Muscle of back (tissue), 11 donors: Measurements from ENCODE around the gene PRKG1. TPM values are rescaled to one million over a fixed set of nuclear protein-coding genes. Genes with fewer than 3 reads are reported as not detected.
"Not testable (repeated sequence)": the region's sequence is repeated elsewhere in the genome, so short reads cannot be mapped to it uniquely, and the experiment has no call there.

Experiments used
- DNase-seq, 3 donors: peaks; one replicate each; pipeline versions ENCODE4 v3.0.0 to v3.0.0-alpha.2; 2013
- polyA plus RNA-seq, 10 donors: library from polyadenylated mRNA; unstranded; fragments of 120-200 nt; gene quantifications; one replicate each; pipeline ENCODE4 v1.2.1, GENCODE V29; 2013; ENCODE audit not compliant: insufficient read length in 10 of 10

Gene PRKG1
- polyA plus RNA-seq, 10 donors: 32.4 to 71.5 (median 45.2) TPM

GRCh38 chr10:51321300-51321699 lies 247.0 kb downstream of the PRKG1 start:
- DNase-seq: no peak

DNA sequence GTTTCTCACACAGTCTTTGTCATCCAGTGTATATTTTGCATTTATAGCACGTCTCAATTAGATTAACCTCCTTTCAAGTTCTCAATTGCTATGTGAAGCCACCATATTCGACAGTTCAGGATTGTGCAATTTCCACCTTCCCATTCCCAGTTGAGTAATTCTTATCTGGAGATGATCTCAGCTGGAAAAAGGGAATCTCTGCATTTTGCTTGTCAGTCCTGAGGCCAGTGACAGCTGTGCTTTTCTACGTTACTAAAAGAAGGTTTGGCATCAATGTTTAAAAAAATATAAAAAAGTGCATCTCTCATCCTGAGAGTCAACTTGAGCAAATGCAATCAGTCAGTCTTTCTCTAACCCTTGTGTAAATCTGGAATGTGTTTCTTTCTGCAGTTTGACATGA lies 247.7 kb downstream of the PRKG1 start:
- peak; percentile 27 to 73 (median 45) for DNase-seq

DNA sequence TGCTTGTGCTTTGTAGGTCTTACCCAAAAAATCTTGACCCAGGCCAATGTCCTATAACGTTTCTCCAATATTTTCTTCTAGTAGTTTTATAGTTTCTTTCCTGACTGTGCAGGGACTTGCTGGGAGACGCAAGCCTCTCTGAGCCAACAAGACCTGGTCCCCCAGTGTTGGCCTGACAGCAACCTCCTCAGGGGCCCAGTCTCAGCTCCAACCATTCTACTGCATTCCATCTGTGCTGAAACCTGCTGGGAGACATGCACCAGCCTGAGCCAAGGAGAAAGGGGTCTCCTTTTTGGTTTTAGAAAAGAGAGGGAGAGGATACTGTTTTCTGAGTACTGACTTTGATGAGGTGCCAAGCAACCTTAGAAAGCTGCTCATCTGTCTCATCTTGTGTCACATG lies 251.4 kb downstream of the PRKG1 start:
- no peak for DNase-seq

GRCh38 chr10:51326174-51326573 lies 251.9 kb downstream of the PRKG1 start:
- DNase-seq: no peak

DNA sequence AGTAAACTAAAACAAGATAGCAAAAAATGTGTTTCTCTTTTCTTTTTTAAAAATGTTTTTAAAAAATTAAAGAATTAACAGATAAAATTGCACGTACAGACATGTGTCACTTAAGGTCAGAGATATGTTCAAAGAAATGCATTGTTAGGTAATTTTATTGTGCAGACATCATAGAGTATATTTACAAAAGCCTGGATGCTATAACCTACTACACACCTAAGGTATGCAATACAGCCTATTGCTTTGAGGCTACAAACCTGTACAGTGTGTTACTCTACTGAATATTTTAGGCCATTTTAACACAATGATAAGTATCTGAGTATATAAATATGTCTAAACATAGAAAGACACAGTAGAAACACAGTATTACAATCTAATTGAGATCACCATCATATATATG lies 253.1 kb downstream of the PRKG1 start:
- DNase-seq: no peak

- no peak for DNase-seq
Measured at GRCh38 chr10:51340366-51340765, 266.1 kb downstream of the PRKG1 start.

DNA sequence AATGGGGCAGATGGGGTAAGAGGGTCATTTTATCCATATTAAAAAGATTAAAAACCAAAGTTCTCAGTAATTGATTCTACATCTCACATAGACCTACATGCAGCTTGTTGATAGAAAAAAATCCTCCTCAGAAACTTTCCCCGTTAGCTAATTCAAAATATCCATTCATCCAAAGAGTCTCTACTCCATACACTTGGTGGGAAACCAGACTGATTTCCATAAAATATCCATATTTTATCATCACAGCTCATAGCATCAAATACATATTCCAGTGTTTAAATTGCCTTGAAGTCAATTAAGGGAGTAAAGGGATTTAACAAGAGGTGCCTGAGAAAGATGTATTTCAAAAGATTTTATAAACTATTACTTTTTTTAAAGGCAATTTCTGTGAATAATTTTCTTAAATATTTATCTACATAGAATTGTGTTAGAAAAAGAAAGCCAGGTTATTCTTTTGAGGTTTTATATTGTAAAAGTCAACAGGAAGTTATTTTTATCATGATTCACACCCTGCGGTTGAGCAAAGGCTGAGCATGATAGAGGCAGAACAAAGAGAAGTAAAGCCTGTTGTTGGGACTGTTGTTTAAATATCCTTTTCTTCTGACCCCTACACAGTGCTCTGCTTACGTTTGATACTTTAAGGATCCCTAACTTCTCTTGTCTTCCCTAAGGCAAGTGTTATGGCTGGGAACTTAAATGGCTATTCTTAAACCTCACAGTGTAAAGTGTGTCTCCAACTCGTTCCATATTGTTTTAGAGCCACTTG lies 266.7 kb downstream of the PRKG1 start:
- DNase-seq: no peak

GRCh38 chr10:51341745-51342144 lies 267.5 kb downstream of the PRKG1 start:
- not testable (repeated sequence) for DNase-seq

GRCh38 chr10:51342381-51342780 lies 268.1 kb downstream of the PRKG1 start:
- DNase-seq: no peak

DNA sequence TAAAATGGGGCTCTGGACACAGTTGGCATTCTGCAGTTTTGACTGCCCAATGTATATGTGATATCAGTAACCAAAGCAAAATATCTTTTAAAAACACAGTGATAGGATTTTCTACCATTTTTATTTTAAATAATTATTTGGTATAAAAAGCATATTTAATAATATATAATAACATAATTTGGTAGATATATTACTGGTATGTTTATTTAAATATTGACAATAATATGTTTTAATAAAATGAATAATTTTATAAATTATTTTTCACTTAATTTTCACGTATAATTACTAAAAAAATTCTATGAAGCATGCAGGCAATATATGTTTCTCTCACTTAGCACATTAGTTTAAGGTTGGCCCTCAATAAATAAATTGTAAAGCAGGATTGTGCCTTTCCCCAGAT lies 269.1 kb downstream of the PRKG1 start:
- DNase-seq: no peak

DNA sequence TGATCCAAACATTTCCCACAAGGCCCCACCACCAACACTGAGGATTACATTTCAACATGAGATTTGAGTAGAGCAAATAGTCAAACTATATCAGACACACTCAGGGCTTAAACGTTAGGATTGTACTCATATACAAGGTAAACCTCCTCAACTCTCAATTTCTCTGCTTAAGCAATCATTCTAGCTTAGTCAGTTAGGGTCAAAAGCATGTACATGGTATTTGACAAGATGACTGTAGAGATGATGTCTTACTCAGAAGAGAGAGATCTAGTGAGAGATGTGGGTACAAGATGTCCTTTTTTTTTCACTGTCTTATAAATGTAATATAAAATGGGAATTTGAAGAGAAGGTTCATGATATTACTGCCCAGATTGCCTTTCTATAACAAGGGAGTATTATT lies 270.1 kb downstream of the PRKG1 start:
- DNase-seq: no peak

- DNase-seq: no peak
Measured at GRCh38 chr10:51348622-51349021, 274.3 kb downstream of the PRKG1 start.

DNA sequence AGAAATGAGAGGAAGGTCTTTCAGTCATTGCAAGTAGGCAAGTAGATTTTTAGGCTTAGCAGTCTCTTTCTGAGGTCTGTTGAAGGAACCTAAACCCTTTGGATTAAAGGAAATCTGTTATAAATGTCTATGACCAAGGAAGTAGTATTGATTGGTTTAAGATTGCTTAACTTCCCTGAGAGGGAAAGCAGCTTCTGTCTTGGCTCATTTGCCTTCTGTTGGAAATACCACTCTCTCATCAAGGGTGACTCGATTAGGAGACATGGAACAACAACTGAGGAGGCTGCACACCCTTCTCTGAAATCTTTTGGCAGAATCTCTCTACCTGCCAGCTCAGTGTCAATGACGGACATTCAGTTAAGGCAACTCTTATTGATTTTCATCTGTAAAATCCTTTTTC lies 282.9 kb downstream of the PRKG1 start:
- no peak for DNase-seq

DNA sequence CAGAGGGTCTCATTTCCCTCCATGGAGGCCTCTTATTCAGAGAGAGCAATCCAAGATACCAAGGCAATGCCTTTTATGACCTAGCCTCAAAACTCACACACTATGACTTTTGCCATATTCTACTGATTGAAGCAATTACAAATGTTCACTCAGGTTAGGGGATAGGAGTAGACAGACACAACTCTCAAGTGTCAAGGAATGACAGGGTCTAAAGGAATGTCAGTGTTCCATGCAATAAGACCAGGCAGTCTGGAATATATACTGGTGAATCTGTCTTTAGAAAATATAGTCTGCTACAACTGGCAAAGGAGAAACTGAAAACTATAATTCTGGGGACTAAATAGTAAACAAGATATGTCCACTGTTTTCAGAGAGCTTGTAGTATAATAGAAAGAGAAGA lies 283.9 kb downstream of the PRKG1 start:
- DNase-seq: no peak

DNA sequence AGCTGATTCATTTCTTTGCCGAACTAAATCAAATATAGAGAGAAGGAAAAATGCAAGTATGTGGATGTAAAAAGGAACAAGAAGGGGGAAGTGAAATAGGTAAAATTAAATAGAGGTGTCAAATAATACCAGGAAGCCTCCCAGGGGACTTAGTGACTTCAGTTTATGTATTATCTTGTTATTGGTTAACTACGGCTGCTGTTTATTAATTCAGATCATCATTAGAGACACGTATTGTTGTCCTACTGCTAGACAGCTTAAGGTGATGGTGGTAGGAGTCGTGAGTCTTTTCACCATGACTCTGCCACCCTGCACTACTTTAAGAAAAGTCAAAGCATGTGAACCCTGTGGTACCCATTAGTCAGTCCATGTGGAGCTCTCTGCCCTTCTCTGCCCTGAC lies 289.1 kb downstream of the PRKG1 start:
- DNase-seq: no peak

- DNase-seq: no peak
Measured at GRCh38 chr10:51364674-51365073, 290.4 kb downstream of the PRKG1 start.

GRCh38 chr10:51366044-51366443 lies 291.8 kb downstream of the PRKG1 start:
- DNase-seq: peak in 2 of 3 donors; percentile 19 to 27

GRCh38 chr10:51367127-51367526 lies 292.8 kb downstream of the PRKG1 start:
- peak in 2 of 3 donors; percentile 10 to 21 for DNase-seq

DNA sequence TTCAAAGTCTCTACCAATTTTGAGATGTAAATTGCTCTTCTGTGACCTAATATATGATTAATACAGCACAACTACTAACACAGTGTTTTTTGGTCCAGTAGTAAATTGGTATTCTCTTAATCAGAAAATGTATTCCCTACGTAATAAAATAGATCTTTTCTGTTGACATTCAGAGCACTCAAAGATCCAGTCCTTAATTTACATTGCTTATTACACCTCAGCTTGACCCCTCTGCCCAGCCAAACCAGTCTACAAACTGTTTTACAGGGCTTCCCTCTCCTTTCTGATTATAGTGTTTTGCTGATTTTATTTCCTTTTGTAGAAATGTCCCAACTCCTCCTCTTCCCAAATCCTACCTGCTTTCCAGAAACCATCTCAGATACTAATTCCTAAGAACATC lies 293.4 kb downstream of the PRKG1 start:
- no peak for DNase-seq

GRCh38 chr10:51368943-51369342 lies 294.7 kb downstream of the PRKG1 start:
- DNase-seq: no peak

GRCh38 chr10:51369903-51370302 lies 295.6 kb downstream of the PRKG1 start:
- DNase-seq: no peak

- DNase-seq: peak in 1 of 3 donors; percentile 16
Measured at GRCh38 chr10:51371743-51372142, 297.5 kb downstream of the PRKG1 start.

- no peak for DNase-seq
Measured at GRCh38 chr10:51375790-51376189, 301.5 kb downstream of the PRKG1 start.
